Measurements from ENCODE around the gene CDH18.

CDH18 gene

GRCh38 chr5:19498852-19499251, 489.1 kb downstream of the CDH18 start:
- TF ChIP-seq, protein P1, sequence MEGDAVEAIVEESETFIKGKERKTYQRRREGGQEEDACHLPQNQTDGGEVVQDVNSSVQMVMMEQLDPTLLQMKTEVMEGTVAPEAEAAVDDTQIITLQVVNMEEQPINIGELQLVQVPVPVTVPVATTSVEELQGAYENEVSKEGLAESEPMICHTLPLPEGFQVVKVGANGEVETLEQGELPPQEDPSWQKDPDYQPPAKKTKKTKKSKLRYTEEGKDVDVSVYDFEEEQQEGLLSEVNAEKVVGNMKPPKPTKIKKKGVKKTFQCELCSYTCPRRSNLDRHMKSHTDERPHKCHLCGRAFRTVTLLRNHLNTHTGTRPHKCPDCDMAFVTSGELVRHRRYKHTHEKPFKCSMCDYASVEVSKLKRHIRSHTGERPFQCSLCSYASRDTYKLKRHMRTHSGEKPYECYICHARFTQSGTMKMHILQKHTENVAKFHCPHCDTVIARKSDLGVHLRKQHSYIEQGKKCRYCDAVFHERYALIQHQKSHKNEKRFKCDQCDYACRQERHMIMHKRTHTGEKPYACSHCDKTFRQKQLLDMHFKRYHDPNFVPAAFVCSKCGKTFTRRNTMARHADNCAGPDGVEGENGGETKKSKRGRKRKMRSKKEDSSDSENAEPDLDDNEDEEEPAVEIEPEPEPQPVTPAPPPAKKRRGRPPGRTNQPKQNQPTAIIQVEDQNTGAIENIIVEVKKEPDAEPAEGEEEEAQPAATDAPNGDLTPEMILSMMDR (conservative IDR thresholded peaks at IDR 0.05; ENCODE audit: low read length) = no peak
- no peak for DNase-seq (ENCODE audit: low read depth)

GRCh38 chr5:19497229-19497815, 490.7 kb downstream of the CDH18 start:
- TF ChIP-seq, protein P1 (conservative IDR thresholded peaks at IDR 0.05; ENCODE audit: low read length) = no peak

More at GRCh38 chr5:19498852-19499251, 489.1 kb downstream of the CDH18 start:
- H3K4me3 ChIP-seq (ENCODE audit: low read length) = no peak overlapping the region

DNA sequence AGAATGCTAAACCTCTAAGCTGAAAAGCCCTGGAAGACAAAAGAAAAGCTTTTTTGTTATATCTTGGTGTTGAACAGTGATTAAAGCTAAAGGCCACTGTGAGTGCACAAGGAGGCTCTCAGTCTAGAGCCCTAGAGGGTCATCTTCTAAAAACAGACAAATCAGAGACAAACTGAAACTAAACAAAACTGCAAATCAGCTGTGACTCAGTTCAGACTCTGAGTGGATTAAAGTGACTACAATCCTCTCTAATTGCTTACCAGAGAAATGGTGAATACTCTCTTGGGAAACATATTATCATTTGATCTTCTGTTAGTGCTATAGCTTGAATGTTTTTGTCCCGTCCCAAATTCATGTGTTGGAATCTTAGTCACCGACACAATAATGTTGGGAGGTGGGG, 491.9 kb downstream of the CDH18 start:
- TF ChIP-seq, protein P1 (conservative IDR thresholded peaks at IDR 0.05; ENCODE audit: low read length) = no peak
- no peak for DNase-seq (ENCODE audit: low read depth)
- no peak overlapping the region for H3K4me3 ChIP-seq (ENCODE audit: low read length)

More at GRCh38 chr5:19497229-19497815, 490.7 kb downstream of the CDH18 start:
- DNase-seq (ENCODE audit: low read depth) = no peak
- H3K4me3 ChIP-seq (ENCODE audit: low read length) = no peak overlapping the region

- no peak for DNase-seq (ENCODE audit: low read depth)
- no peak overlapping the region for H3K4me3 ChIP-seq (ENCODE audit: low read length)
- TF ChIP-seq, protein P1 (conservative IDR thresholded peaks at IDR 0.05; ENCODE audit: low read length) = no peak
Observed at GRCh38 chr5:19492861-19493260, 495.1 kb downstream of the CDH18 start.

- TF ChIP-seq, protein P1 (conservative IDR thresholded peaks at IDR 0.05; ENCODE audit: low read length) = no peak
- no peak for DNase-seq (ENCODE audit: low read depth)
- no peak overlapping the region for H3K4me3 ChIP-seq (ENCODE audit: low read length)
Observed at GRCh38 chr5:19488786-19489185, 499.2 kb downstream of the CDH18 start.

- TF ChIP-seq, protein P1 (conservative IDR thresholded peaks at IDR 0.05; ENCODE audit: low read length) = no peak
- DNase-seq (ENCODE audit: low read depth) = no peak
- no peak overlapping the region for H3K4me3 ChIP-seq (ENCODE audit: low read length)
Observed at GRCh38 chr5:19487480-19487879, 500.5 kb downstream of the CDH18 start.

DNA sequence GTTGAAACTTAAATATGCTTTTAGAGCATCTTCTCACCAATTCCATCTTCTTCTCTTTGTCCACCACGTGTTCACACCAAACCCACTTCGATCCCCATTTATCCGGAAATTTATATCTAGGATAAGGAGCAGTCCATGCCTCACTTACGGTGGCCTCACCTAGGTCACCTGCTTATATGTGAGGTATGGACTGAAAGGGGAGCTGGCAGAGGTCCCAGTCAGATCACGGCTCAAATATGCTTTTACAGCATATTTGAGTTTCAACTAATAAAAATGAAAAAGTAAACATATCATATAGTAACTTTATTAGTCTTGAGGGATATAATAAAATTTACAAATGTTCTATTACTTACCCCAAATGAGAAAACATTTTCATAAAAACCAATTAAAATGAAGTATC, 508.4 kb downstream of the CDH18 start:
- TF ChIP-seq, protein P1 (conservative IDR thresholded peaks at IDR 0.05; ENCODE audit: low read length) = no peak
- DNase-seq (ENCODE audit: low read depth) = no peak
- H3K4me3 ChIP-seq (ENCODE audit: low read length) = no peak overlapping the region

All from AG10803 (cell line).